ENCODE results near the gene PTPRG. TPM values are rescaled to one million over a fixed set of nuclear protein-coding genes. Genes with fewer than 3 reads are reported as not detected.

Gene PTPRG
- total RNA-seq, 1 experiment from 2014 or later = 69.3 TPM

DNA sequence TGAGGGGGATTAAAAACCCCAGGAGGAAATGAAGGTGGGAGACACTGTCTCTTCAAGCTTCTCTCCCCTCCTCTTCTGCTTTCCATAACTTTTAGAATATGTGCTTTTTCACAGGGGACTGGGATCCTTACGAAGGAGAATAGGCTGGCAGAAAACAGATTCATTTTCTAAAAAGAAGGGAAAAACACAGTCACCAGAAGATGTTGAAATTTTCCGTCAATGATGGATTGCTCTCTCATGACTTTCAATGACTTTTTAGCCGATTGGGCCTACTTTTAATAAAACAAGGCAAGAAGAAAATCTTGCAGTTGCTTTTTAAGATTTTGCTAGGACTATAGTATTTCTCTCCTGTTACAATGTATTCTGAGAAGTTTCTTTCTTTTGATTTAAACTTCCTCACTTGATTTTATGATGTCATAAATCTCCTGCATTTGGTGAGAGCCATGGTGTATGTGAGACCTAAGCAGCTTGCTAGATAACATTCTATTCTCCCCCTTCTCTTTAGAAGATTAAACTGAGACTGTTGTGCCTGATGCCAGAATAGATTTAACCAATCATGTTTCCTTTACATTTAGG is 570.7 kb downstream of the PTPRG start:
- H3K4me2 ChIP-seq (ENCODE audit: insufficient read depth, insufficient read length, low read length) = no peak overlapping the region
- H3K18ac ChIP-seq (ENCODE audit: insufficient read length, low read depth, low read length) = no peak overlapping the region
- H3K56ac ChIP-seq (ENCODE audit: insufficient read length, low read depth, low read length) = no peak overlapping the region
- H3K9ac ChIP-seq (ENCODE audit: extremely low read depth, insufficient read length, low read length) = no peak overlapping the region
- no peak overlapping the region for H3K14ac ChIP-seq (ENCODE audit: insufficient read depth, low read length)
- H3K79me1 ChIP-seq (ENCODE audit: insufficient read depth, low read depth, low read length, poor library complexity, severe bottlenecking) = no peaks in the 10 kb centered on the region
- Mint-ChIP-seq H3K9me3 (no peaks in the 10 kb centered on the region), H3K4me1 (peaks cover 2 to 7% of the 10 kb centered on the region in 2 experiments; a peak in 2 of 4 replicates), H3K27ac (no peak overlapping the region), H3K4me3 (no peak overlapping the region), H3K27me3 (ENCODE audit: low read depth) (no peaks in the 10 kb centered on the region), H3K36me3 (ENCODE audit: insufficient read depth in 1 of 3, low read depth in 3 of 3) (peaks cover 5 to 11% (median 7%) of the 10 kb centered on the region in 3 experiments; a peak in 6 of 7 replicates)
- H4K20me1 ChIP-seq (ENCODE audit: control insufficient read depth, insufficient read depth, insufficient read length) = no peaks in the 10 kb centered on the region
- no peak overlapping the region for H4K91ac ChIP-seq (ENCODE audit: insufficient read length, low read depth, low read length)
- WGBS (ENCODE audit: extremely low coverage, insufficient read length, low lambda C conversion rate) = no CpG with 5 or more reads among the region's 3 CpGs
- no peak overlapping the region for H3T11ph ChIP-seq (ENCODE audit: low read length)
- no peak for DNase-seq
- H2BK120ac ChIP-seq (ENCODE audit: low read depth, low read length, poor library complexity, severe bottlenecking) = no peak overlapping the region
- H2BK20ac ChIP-seq (ENCODE audit: low read depth, low read length, poor library complexity, severe bottlenecking) = no peak overlapping the region
- no peak overlapping the region for H3K4ac ChIP-seq (ENCODE audit: low read depth, low read length)
- H2AFZ ChIP-seq (ENCODE audit: low read length) = no peak overlapping the region
- no peak overlapping the region for H2BK15ac ChIP-seq (ENCODE audit: low read depth, low read length)
- no peaks in the 10 kb centered on the region for H3K23me2 ChIP-seq (ENCODE audit: insufficient read length, low read depth, low read length, poor library complexity, severe bottlenecking)
- H3K79me2 ChIP-seq (ENCODE audit: insufficient read depth, low read length) = no peaks in the 10 kb centered on the region
- H3K4me1 ChIP-seq (ENCODE audit: insufficient read depth, low read length) = no peaks in the 10 kb centered on the region
- H3K9me3 ChIP-seq (ENCODE audit: control insufficient read depth, low read depth, low read length) = no peaks in the 10 kb centered on the region
- no peak overlapping the region for H3K23ac ChIP-seq (ENCODE audit: insufficient read length, low read depth, low read length)
- no peak overlapping the region for H2AK5ac ChIP-seq (ENCODE audit: insufficient read length, low read length)
- no peaks in the 10 kb centered on the region for H3K27me3 ChIP-seq (ENCODE audit: insufficient read depth, low read length)
- H3K27ac ChIP-seq (ENCODE audit: insufficient read length, low read depth, low read length) = no peak overlapping the region
- H2BK12ac ChIP-seq (ENCODE audit: insufficient read length, low read depth, low read length) = no peak overlapping the region
- TF ChIP-seq, protein P1, sequence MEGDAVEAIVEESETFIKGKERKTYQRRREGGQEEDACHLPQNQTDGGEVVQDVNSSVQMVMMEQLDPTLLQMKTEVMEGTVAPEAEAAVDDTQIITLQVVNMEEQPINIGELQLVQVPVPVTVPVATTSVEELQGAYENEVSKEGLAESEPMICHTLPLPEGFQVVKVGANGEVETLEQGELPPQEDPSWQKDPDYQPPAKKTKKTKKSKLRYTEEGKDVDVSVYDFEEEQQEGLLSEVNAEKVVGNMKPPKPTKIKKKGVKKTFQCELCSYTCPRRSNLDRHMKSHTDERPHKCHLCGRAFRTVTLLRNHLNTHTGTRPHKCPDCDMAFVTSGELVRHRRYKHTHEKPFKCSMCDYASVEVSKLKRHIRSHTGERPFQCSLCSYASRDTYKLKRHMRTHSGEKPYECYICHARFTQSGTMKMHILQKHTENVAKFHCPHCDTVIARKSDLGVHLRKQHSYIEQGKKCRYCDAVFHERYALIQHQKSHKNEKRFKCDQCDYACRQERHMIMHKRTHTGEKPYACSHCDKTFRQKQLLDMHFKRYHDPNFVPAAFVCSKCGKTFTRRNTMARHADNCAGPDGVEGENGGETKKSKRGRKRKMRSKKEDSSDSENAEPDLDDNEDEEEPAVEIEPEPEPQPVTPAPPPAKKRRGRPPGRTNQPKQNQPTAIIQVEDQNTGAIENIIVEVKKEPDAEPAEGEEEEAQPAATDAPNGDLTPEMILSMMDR (conservative IDR thresholded peaks at IDR 0.05) = no peak
- H4K8ac ChIP-seq (replicated peaks; ENCODE audit: insufficient read length, low read depth, low read length) = no peak overlapping the region
- no peak overlapping the region for H2BK5ac ChIP-seq (ENCODE audit: insufficient read length, low read length)
- H4K5ac ChIP-seq (ENCODE audit: insufficient read length, low read depth, low read length) = no peak overlapping the region
